ENCODE data around the gene ACADS. TPM values are rescaled to one million over a fixed set of nuclear protein-coding genes. Genes with fewer than 3 reads are reported as not detected.

Gene ACADS
- total and polyA plus RNA-seq, 2 of the 8 experiments (the other 6 are each of a cell fraction or from before 2014, with no cell fraction given): 4.9 to 7.5 TPM

DNA sequence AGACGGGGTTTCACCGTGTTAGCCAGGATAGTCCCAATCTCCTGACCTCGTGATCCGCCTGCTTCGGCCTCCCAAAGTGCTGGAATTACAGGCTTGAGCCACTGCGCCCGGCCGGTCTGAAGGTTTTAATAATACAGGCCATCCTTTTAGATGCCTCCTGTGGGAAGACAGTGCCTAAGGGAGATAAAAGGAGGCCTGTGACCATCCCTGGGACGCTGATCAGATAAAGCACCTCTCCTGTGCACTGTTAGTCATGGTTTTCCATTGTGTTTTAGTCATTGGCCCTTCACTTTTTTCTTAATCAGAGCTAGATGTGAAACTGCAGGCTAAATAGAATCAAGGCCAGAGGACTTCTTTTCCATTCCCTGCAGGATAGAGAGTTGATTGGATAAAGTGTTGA lies 7.6 kb upstream of the ACADS start:
- no peaks in the 10 kb centered on the region for H3K23me2 ChIP-seq (ENCODE audit: low read depth, low read length)
- H3K79me1 ChIP-seq (ENCODE audit: low read depth, low read length): 0 out of 2 replicates have a peak, but pooled peaks cover 5% of the 10 kb centered on the region
- no peak overlapping the region for H4K91ac ChIP-seq (replicated peaks; ENCODE audit: insufficient read length, low read length)
- no peak overlapping the region for H3K18ac ChIP-seq (ENCODE audit: extremely low read depth, low read length)
- no peak overlapping the region for H3K56ac ChIP-seq (replicated peaks; ENCODE audit: insufficient read length, low read depth, low read length)
- H3K4me1 ChIP-seq (replicated peaks in 1 of 4; ENCODE audit: control insufficient read depth in 3 of 4, insufficient read depth in 4 of 4, low read length in 3 of 4): no peaks in the 10 kb centered on the region
- H3K27me3 ChIP-seq (replicated peaks in 1 of 4; ENCODE audit: control insufficient read depth in 3 of 4, extremely low read depth in 1 of 4, insufficient read depth in 3 of 4, low read length in 3 of 4): no peaks in the 10 kb centered on the region
- no peak overlapping the region for H4K5ac ChIP-seq (ENCODE audit: insufficient read length, low read depth, low read length)
- no peak overlapping the region for H3K23ac ChIP-seq (ENCODE audit: insufficient read length)
- no peak overlapping the region for H3K14ac ChIP-seq (ENCODE audit: insufficient read length)
- H2AFZ ChIP-seq (ENCODE audit: low read length): no peak overlapping the region
- H3K79me2 ChIP-seq (ENCODE audit: control insufficient read depth in 1 of 2, insufficient read depth in 2 of 2, low read length in 2 of 2): peaks cover 0 to 6% of the 10 kb centered on the region in 2 experiments; a peak in 1 of 4 replicates
- FAIRE-seq (no peak), DNase-seq (ENCODE audit: low read depth in 1 of 2, low spot score in 2 of 2) (no peak)
- H3K27ac ChIP-seq (ENCODE audit: low read depth, low read length): no peak overlapping the region
- WGBS, 2 experiments (ENCODE audit: extremely low coverage in 1 of 2, insufficient coverage in 1 of 2, insufficient read length in 1 of 2, insufficient replicate concordance in 2 of 2, low coverage in 1 of 2, low lambda C conversion rate in 2 of 2, missing lambda C conversion rate in 1 of 2): 92% methylated on average over 9 of the region's 9 CpGs; no CpG with 5 or more reads in 1 of the 2 experiments
- no peaks in the 10 kb centered on the region for H3K9me3 ChIP-seq (ENCODE audit: insufficient read depth in 2 of 2, low read depth in 1 of 2, low read length in 1 of 2)
- peaks cover 45 to 86% (median 77%) of the 10 kb centered on the region in 4 experiments for H3K36me3 ChIP-seq (ENCODE audit: control insufficient read depth in 2 of 4, insufficient read depth in 4 of 4, low read length in 3 of 4)
- CTCF ChIA-PET (ENCODE audit: partially characterized antibody): no interaction called here
- H3K4me3 ChIP-seq (ENCODE audit: extremely low read depth in 1 of 4, insufficient read depth in 2 of 4, low read depth in 3 of 4, low read length in 4 of 4): no peak overlapping the region
- H3K9ac ChIP-seq (replicated peaks in 1 of 4; ENCODE audit: extremely low read depth in 1 of 4, low read depth in 3 of 4, low read length in 3 of 4): no peak overlapping the region
- peaks cover 2 to 9% of the 10 kb centered on the region in 2 experiments for H4K20me1 ChIP-seq (replicated peaks in 1 of 2; ENCODE audit: control insufficient read depth in 1 of 2, insufficient read depth in 2 of 2, low read length in 2 of 2)
- no peak overlapping the region for H3K4ac ChIP-seq (replicated peaks; ENCODE audit: insufficient read length, low read depth, low read length)
- no peak overlapping the region for H2AK5ac ChIP-seq (ENCODE audit: low read depth, low read length)
- H2BK12ac ChIP-seq (ENCODE audit: low read depth, low read length): no peak overlapping the region
- H2BK120ac ChIP-seq (replicated peaks; ENCODE audit: low read depth, low read length): no peak overlapping the region
- POLR2A ChIA-PET (ENCODE audit: partially characterized antibody): interaction anchor here (1.0 kb wide), 1 partner anchor 9 kb away, joined by 3 read pairs; no protein-coding TSS in a partner anchor
- no peak overlapping the region for H4K8ac ChIP-seq (ENCODE audit: extremely low read depth, insufficient read depth, low read length)
- no peak overlapping the region for H3K4me2 ChIP-seq (ENCODE audit: insufficient read depth in 1 of 2, low read depth in 2 of 2, low read length in 2 of 2)
- H2BK15ac ChIP-seq (ENCODE audit: low read length): no peak overlapping the region
- no peak overlapping the region for H2BK5ac ChIP-seq (ENCODE audit: low read depth, low read length)
- no peak overlapping the region for H2BK20ac ChIP-seq (ENCODE audit: low read length)
- TF ChIP-seq RAD21 (IDR thresholded peaks at IDR 0.05 in 1 of 2, conservative IDR thresholded peaks at IDR 0.05 in 1 of 2; ENCODE audit: low read depth in 2 of 2, low read length in 2 of 2): no peak
- TF ChIP-seq SIX5 (IDR thresholded peaks at IDR 0.05; ENCODE audit: low read depth, low read length): no peak
- no peak for TF ChIP-seq SIN3A (conservative IDR thresholded peaks at IDR 0.05 in 1 of 2, IDR thresholded peaks at IDR 0.05 in 1 of 2; ENCODE audit: low read depth in 1 of 2, low read length in 2 of 2)
- no peak for TF ChIP-seq CBX8 (IDR thresholded peaks at IDR 0.05; ENCODE audit: borderline replicate concordance, low read depth, low read length)
- TF ChIP-seq BCL11A (IDR thresholded peaks at IDR 0.05; ENCODE audit: low read depth in 2 of 2, low read length in 2 of 2): no peak
- TF ChIP-seq EGR1 (IDR thresholded peaks at IDR 0.05; ENCODE audit: borderline replicate concordance, low read depth, low read length): no peak
- TF ChIP-seq BACH1 (IDR thresholded peaks at IDR 0.05; ENCODE audit: low read length): no peak
- no peak for TF ChIP-seq SP4 (IDR thresholded peaks at IDR 0.05; ENCODE audit: low read length)
- TF ChIP-seq, protein P1, sequence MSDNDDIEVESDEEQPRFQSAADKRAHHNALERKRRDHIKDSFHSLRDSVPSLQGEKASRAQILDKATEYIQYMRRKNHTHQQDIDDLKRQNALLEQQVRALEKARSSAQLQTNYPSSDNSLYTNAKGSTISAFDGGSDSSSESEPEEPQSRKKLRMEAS (IDR thresholded peaks at IDR 0.05): no peak
- no peak for TF ChIP-seq ATF3 (IDR thresholded peaks at IDR 0.05; ENCODE audit: insufficient read depth, low read depth, low read length)
- no peak for TF ChIP-seq GABPA (IDR thresholded peaks at IDR 0.05; ENCODE audit: borderline replicate concordance, insufficient read depth, low read length)
- no peak for TF ChIP-seq CEBPB (IDR thresholded peaks at IDR 0.05; ENCODE audit: low read depth, low read length)
- TF ChIP-seq NANOG (IDR thresholded peaks at IDR 0.05; ENCODE audit: insufficient read depth, low read depth, low read length, poor library complexity, severe bottlenecking): no peak
